Stimulated activated naive CD4-positive, alpha-beta T cell treated with Interleukin-2 at 50 U/mL for 16 hours (primary cell): ENCODE measurements around the gene MRPS26.
A peak's percentile ranks its signal among the peaks of the same experiment; 100 is the strongest.
"Not testable (repeated sequence)": the region's sequence is repeated elsewhere in the genome, so short reads cannot be mapped to it uniquely, and the experiment has no call there.

Source experiments
- DNase-seq: peaks from one replicate; lab custom pipeline; 2025; lab: John Stamatoyannopoulos, UW

Gene MRPS26

GRCh38 chr20:3045816-3046676 is at the start of gene MRPS26:
MRPS26 (plus strand) TSS chr20:3046052; CDS start chr20:3046069, 17 bp downstream.
- DNase-seq, result peak; percentile 80

- no peak for DNase-seq
Measured at GRCh38 chr20:2998728-2999127, 47.1 kb upstream of the MRPS26 start.

- DNase-seq, result no peak
Measured at GRCh38 chr20:3000852-3001523, 44.9 kb upstream of the MRPS26 start.

GRCh38 chr20:3003416-3003815 is 42.4 kb upstream of the MRPS26 start:
- DNase-seq, result no peak

GRCh38 chr20:3010985-3011723 is 34.7 kb upstream of the MRPS26 start:
- no peak for DNase-seq

GRCh38 chr20:3011752-3012151 is 34.1 kb upstream of the MRPS26 start:
- no peak for DNase-seq

- no peak for DNase-seq
Measured at GRCh38 chr20:3013771-3014170, 32.1 kb upstream of the MRPS26 start.

- no peak for DNase-seq
Measured at GRCh38 chr20:3014179-3014578, 31.7 kb upstream of the MRPS26 start.

- DNase-seq, result peak; percentile 6
Measured at GRCh38 chr20:3014662-3015061, 31.2 kb upstream of the MRPS26 start.

- DNase-seq, result not testable (repeated sequence)
Measured at GRCh38 chr20:3015302-3015701, 30.6 kb upstream of the MRPS26 start.

- DNase-seq, result no peak
Measured at GRCh38 chr20:3021327-3021726, 24.5 kb upstream of the MRPS26 start.

GRCh38 chr20:3021777-3022176 is 24.1 kb upstream of the MRPS26 start:
- DNase-seq, result no peak

GRCh38 chr20:3022559-3023490 is 23.0 kb upstream of the MRPS26 start:
- not testable (repeated sequence) for DNase-seq

- no peak for DNase-seq
Measured at GRCh38 chr20:3027987-3028386, 17.9 kb upstream of the MRPS26 start.

GRCh38 chr20:3031524-3032147 is 14.2 kb upstream of the MRPS26 start:
- DNase-seq, result no peak

GRCh38 chr20:3032624-3033023 is 13.2 kb upstream of the MRPS26 start:
- no peak for DNase-seq

- no peak for DNase-seq
Measured at GRCh38 chr20:3037654-3038053, 8.2 kb upstream of the MRPS26 start.

- DNase-seq, result no peak
Measured at GRCh38 chr20:3038454-3038853, 7.4 kb upstream of the MRPS26 start.

GRCh38 chr20:3039426-3039825 is 6.4 kb upstream of the MRPS26 start:
- DNase-seq, result no peak

- no peak for DNase-seq
Measured at GRCh38 chr20:3040086-3040485, 5.8 kb upstream of the MRPS26 start.

GRCh38 chr20:3041854-3042409 is 3.9 kb upstream of the MRPS26 start:
- DNase-seq, result no peak
